ENCODE measurements around the gene GPC6.

GRCh38 chr13:94162289-94162688, 935.7 kb downstream of the GPC6 start:
- TF ChIP-seq CTCF (IDR thresholded peaks at IDR 0.05; ENCODE audit: low read length) (no peak), EZH2 (IDR thresholded peaks at IDR 0.05; ENCODE audit: borderline replicate concordance, low read length) (no peak)

All from OCI-LY1 (cell line).